ENCODE results near the gene BNIPL. TPM values are rescaled to one million over a fixed set of nuclear protein-coding genes. Genes with fewer than 3 reads are reported as not detected.

The BNIPL gene
- total and polyA plus RNA-seq, 2 of the 13 experiments (the other 11 are each of a cell fraction or from before 2014, with no cell fraction given): 0.40 to 1.1 TPM

DNA sequence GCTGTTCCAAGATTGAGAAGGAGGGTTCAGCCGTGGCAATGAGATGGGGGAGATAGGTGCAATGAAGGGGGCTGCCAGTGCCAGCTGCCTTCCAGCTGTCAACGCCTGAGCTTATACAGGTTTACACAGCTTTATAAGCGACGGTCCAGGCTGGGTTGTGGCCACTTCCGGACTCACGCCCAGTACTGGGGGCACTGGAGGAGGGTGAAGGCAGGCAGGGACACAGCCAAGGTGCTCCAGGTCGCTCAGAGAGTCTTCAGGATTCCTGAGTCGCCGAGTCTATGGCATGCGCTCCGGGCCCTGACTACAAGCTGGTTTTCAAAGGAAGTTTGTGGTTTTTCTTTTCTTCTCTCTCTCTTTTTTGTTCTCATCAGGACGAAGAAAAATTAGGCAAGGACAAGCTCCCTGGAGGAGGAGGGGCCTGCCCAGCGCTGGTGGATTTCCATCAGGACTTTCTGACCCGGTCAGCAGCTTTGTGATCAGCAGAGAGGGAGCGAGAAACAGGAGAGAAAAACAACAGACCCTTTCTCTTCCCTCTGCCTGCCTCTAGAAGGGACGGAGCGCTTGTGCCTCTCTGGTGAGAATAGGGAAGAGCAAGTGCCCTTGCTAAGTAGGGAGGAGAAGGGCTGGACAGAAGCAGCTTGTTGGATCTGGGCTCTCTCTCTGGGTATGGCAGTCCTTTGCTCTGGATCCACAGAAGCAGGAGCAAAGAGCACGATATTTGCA, 29.9 kb upstream of the BNIPL start, which contains the start of gene MINDY1 (continued):
- TF ChIP-seq, protein P1, sequence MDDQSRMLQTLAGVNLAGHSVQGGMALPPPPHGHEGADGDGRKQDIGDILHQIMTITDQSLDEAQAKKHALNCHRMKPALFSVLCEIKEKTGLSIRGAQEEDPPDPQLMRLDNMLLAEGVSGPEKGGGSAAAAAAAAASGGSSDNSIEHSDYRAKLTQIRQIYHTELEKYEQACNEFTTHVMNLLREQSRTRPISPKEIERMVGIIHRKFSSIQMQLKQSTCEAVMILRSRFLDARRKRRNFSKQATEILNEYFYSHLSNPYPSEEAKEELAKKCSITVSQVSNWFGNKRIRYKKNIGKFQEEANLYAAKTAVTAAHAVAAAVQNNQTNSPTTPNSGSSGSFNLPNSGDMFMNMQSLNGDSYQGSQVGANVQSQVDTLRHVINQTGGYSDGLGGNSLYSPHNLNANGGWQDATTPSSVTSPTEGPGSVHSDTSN (CRISPR knock-in tag; IDR thresholded peaks at IDR 0.05; ENCODE audit: borderline replicate concordance): no peak
- TF ChIP-seq ARNTL (CRISPR knock-in tag; IDR thresholded peaks at IDR 0.05): no peak
- no peak for TF ChIP-seq ZNF563 (CRISPR knock-in tag; IDR thresholded peaks at IDR 0.05)
- no peak for TF ChIP-seq HNRNPK (IDR thresholded peaks at IDR 0.05; ENCODE audit: low read depth, low read length, poor library complexity, severe bottlenecking)
- TF ChIP-seq PPARG (CRISPR knock-in tag; conservative IDR thresholded peaks at IDR 0.05): no peak
- TF ChIP-seq CCAR2 (optimal IDR thresholded peaks at IDR 0.05; ENCODE audit: low read depth, low read length): no peak
- TF ChIP-seq CBX5 (CRISPR knock-in tag; IDR thresholded peaks at IDR 0.05; ENCODE audit: borderline replicate concordance): no peak
- TF ChIP-seq, protein P2, sequence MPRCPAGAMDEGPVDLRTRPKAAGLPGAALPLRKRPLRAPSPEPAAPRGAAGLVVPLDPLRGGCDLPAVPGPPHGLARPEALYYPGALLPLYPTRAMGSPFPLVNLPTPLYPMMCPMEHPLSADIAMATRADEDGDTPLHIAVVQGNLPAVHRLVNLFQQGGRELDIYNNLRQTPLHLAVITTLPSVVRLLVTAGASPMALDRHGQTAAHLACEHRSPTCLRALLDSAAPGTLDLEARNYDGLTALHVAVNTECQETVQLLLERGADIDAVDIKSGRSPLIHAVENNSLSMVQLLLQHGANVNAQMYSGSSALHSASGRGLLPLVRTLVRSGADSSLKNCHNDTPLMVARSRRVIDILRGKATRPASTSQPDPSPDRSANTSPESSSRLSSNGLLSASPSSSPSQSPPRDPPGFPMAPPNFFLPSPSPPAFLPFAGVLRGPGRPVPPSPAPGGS (CRISPR knock-in tag; IDR thresholded peaks at IDR 0.05): no peak
- no peak for TF ChIP-seq NPAS2 (CRISPR knock-in tag; IDR thresholded peaks at IDR 0.05; ENCODE audit: borderline replicate concordance)
- TF ChIP-seq, protein P3, sequence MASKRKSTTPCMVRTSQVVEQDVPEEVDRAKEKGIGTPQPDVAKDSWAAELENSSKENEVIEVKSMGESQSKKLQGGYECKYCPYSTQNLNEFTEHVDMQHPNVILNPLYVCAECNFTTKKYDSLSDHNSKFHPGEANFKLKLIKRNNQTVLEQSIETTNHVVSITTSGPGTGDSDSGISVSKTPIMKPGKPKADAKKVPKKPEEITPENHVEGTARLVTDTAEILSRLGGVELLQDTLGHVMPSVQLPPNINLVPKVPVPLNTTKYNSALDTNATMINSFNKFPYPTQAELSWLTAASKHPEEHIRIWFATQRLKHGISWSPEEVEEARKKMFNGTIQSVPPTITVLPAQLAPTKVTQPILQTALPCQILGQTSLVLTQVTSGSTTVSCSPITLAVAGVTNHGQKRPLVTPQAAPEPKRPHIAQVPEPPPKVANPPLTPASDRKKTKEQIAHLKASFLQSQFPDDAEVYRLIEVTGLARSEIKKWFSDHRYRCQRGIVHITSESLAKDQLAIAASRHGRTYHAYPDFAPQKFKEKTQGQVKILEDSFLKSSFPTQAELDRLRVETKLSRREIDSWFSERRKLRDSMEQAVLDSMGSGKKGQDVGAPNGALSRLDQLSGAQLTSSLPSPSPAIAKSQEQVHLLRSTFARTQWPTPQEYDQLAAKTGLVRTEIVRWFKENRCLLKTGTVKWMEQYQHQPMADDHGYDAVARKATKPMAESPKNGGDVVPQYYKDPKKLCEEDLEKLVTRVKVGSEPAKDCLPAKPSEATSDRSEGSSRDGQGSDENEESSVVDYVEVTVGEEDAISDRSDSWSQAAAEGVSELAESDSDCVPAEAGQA (IDR thresholded peaks at IDR 0.05; ENCODE audit: low read depth): no peak
- TF ChIP-seq, protein P3 (CRISPR knock-in tag; IDR thresholded peaks at IDR 0.05; ENCODE audit: borderline replicate concordance): no peak
- TF ChIP-seq ZFP36 (IDR thresholded peaks at IDR 0.05; ENCODE audit: borderline replicate concordance, low read depth, low read length, partially characterized antibody): no peak
- TF ChIP-seq, protein P4, sequence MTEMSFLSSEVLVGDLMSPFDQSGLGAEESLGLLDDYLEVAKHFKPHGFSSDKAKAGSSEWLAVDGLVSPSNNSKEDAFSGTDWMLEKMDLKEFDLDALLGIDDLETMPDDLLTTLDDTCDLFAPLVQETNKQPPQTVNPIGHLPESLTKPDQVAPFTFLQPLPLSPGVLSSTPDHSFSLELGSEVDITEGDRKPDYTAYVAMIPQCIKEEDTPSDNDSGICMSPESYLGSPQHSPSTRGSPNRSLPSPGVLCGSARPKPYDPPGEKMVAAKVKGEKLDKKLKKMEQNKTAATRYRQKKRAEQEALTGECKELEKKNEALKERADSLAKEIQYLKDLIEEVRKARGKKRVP (CRISPR knock-in tag; IDR thresholded peaks at IDR 0.05): no peak
- TF ChIP-seq, protein P5, sequence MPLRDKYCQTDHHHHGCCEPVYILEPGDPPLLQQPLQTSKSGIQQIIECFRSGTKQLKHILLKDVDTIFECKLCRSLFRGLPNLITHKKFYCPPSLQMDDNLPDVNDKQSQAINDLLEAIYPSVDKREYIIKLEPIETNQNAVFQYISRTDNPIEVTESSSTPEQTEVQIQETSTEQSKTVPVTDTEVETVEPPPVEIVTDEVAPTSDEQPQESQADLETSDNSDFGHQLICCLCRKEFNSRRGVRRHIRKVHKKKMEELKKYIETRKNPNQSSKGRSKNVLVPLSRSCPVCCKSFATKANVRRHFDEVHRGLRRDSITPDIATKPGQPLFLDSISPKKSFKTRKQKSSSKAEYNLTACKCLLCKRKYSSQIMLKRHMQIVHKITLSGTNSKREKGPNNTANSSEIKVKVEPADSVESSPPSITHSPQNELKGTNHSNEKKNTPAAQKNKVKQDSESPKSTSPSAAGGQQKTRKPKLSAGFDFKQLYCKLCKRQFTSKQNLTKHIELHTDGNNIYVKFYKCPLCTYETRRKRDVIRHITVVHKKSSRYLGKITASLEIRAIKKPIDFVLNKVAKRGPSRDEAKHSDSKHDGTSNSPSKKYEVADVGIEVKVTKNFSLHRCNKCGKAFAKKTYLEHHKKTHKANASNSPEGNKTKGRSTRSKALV (CRISPR knock-in tag; IDR thresholded peaks at IDR 0.05): no peak
- peak; percentile 51 to 85; a peak in 3 of 4 replicates for TF ChIP-seq POLR2A (IDR thresholded peaks at IDR 0.05; ENCODE audit: insufficient read depth in 1 of 2, low read depth in 2 of 2, low read length in 2 of 2)
- TF ChIP-seq, protein P6, sequence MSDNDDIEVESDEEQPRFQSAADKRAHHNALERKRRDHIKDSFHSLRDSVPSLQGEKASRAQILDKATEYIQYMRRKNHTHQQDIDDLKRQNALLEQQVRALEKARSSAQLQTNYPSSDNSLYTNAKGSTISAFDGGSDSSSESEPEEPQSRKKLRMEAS (IDR thresholded peaks at IDR 0.05): no peak; the same call in none of the 2 replicates
